Stimulated activated CD8-positive, alpha-beta memory T cell treated with anti-CD3 and anti-CD28 coated beads, Interleukin-2, amount 100 ng/mL, for 1 hour (primary cell): ENCODE results near the gene PDGFRA.
"Not testable (repeated sequence)": the region's sequence is repeated elsewhere in the genome, so short reads cannot be mapped to it uniquely, and the experiment has no call there.

Experiments
- DNase-seq, 2 donors: peaks; one replicate each; pipeline ENCODE4 v3.0.0-alpha.2; 2020; ENCODE audit warnings: low read depth in 2 of 2

The PDGFRA gene

DNA sequence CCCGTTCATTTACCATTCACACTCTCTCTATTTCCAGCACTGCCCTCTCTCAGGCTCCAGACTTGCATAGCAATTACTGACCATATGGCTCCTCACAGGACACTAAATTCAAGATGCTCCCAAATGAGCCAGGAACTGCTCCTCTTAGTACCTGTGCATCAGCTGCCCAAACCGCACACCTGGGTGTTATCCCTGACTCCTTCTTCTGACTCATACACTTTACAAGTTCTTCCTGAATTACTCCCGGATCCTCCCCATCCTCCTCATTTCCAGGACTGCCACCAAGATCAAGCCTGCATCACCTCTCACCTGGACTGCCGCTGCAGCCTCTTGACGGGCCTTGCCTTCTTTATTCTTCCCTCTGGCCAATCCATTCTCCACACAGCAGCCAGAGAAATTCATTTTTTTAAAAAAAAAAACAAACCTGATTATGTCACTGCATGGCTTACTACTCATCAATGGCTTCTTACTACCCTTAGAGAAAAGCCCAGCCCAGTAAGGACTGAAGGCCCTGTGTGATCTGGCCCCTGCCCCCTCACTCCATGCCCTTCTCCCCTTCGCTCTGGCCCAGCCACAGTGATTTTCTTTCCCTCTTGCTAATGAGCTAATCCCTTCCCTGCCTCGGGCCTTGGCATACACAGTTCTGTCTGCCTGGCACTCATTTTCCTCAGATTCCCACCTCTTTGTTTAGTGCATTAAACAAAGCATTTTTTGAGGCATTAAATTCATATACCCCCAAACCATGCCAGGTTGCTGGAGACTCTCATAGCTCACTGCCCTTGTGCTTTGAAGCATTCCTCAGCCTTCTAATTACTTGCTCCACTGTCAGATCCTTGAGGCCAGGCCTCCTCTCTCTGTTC lies 92.0 kb downstream of the PDGFRA start:
- DNase-seq, result no peak

DNA sequence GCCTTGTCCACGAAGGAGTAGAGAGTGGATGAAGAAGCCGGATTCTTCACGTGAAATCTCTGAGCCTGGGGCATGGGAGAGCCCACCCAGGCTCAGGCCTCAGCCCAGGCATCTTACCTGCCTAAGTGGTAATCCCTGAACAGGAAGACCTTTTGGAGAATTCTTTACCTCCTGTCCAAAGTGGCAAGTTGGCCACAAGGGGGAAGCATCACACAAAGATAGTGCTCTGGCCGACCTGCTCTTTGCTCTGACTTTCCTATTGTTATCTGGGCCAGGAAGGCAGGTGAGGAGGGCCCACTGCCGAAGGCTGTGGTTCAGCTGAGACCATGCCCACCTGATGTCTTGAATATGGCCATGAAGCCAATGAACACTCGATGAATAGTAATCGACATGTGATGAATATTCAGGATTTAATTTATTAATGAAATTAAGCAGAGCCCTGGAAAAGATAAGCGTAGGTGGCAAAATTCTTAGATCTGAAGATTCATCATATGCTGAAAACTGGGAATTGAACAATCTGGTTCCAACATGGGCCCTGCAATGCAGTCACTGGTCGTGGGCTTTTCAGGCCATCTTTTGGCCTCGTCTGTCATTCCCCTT lies 93.8 kb downstream of the PDGFRA start:
- DNase-seq, result no peak

DNA sequence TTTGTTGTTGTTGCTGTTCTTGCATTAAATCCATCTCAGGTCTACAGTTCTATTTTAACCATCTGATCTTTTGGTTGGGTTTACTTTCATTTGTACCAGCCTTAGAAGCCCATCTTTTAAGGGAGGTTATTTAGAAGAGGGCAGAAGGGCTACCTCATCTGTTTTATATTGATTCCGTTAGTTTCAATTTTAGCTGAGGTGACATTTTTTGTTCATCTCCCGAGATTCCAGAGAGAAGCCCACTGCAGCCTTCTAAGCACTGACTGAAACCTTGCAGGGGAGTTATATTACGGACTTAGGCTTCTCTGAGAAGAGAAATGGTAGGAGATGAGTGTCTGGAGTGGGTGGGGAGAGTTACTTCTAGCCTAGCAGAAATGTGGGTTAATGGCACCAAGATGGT lies 101.8 kb downstream of the PDGFRA start:
- DNase-seq, result no peak

DNA sequence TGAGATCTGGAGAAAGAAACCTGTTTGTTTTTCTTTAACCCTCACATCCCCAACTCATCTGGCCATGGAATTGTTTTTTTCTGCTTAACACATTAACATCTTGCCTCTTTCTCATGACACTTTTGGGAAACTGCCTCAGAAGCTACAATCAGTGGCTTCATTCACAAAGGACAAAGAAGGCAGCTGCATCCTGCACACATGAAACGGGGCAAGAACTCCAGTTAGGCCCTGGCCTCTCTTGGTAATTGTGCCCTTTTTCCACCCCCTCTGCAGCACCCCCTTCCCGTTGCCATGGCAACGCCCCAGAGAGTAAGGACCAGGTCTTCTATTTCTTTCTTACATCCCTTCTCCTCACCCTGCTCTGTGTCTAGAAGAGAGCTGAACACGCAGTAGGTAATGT lies 103.4 kb downstream of the PDGFRA start:
- no peak for DNase-seq

DNA sequence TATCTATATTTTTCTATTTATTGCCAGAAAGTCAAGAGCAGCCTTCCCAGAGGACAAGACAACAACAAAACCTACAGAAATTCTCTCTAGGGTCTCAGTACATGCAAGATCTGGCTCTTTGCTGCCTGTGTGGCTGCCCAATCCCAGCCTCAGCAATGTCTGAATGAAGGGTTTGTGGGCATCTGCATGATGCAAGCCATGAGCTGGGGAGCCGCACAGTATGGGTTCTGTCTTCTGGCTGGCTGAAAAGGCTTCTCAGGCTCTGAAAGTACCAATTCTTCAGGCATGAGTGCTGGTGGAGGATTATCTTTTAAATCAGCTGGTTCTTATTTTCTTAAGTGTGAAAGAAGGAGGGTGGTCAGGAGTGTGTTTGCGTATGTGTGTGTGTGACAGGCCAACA lies 104.6 kb downstream of the PDGFRA start:
- DNase-seq, result no peak

DNA sequence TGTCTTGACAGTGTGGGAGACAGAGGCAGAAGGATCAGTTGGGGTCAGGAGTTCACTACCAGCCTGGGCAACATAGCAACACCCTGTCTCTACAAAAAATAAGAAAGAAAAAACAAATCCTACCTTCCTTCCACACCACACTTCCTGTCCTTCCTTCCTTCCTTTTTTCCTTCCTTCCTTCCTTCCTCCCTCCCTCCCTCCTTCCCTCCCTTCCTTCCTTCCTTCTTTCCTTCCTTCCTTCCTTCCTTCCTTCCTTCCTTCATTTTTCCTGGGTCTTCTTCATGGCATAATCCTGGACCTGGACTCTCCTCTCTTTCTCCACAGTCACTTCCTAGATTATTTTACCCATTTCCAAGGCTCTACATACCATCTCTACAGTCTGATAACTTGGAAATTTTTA lies 105.7 kb downstream of the PDGFRA start:
- DNase-seq, result not testable (repeated sequence)

DNA sequence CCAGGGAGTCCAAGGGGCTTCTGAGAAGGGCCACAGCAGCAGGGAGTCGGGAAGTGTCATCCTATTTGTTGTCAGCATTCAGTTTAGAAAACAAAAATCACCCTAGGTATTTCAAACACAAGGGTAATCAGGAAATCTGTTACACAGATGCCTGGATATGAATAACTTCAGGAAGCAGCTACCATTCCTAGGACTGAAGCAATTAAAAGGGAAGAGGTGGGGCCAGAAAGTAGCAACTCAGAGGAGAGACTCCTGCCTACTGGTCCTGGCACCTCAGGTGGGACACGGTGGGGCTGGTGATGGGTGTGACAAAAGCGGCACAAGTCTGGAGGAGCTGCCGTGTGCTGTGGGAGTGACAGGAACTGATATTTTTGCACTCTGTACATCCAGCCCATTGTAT lies 107.9 kb downstream of the PDGFRA start:
- no peak for DNase-seq

DNA sequence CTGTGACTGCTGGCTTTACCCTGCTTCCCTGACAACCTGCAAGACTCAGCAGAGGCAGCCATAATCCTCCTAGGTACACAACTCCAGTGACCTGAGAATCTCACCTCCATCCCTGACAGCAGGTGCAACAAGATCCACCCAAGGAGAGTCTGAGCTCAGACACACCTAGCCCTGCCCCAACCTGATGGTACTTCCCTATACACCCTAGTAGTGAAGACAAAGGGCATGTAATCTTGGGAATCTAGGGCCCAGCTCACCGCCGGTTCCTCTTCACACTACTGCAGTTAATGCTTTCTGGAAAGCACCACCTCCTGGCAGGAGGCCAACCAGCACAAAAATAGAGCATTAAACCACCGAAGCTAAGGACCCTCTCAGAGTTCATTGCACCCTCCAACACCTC lies 113.0 kb downstream of the PDGFRA start:
- DNase-seq, result not testable (repeated sequence)
